Measurements from ENCODE around the gene MYO3B.
"Not testable (repeated sequence)": the region's sequence is repeated elsewhere in the genome, so short reads cannot be mapped to it uniquely, and the experiment has no call there.

The MYO3B gene

GRCh38 chr2:170425281-170425751 is 247.4 kb downstream of the MYO3B start:
- no peak overlapping the region for H3K27ac ChIP-seq
- TF ChIP-seq ZFX (IDR thresholded peaks at IDR 0.05; ENCODE audit: borderline replicate concordance): no peak
- TF ChIP-seq CTCF (IDR thresholded peaks at IDR 0.05): no peak

- H3K27ac ChIP-seq: no peak overlapping the region
- TF ChIP-seq CTCF (IDR thresholded peaks at IDR 0.05) (no peak), ZFX (IDR thresholded peaks at IDR 0.05; ENCODE audit: borderline replicate concordance) (no peak)
These were observed 250.9 kb downstream of the MYO3B start for GRCh38 chr2:170428868-170429267.

- TF ChIP-seq CTCF (IDR thresholded peaks at IDR 0.05): no peak
- TF ChIP-seq ZFX (IDR thresholded peaks at IDR 0.05; ENCODE audit: borderline replicate concordance): no peak
- H3K27ac ChIP-seq: no peak overlapping the region
These were observed 254.9 kb downstream of the MYO3B start for GRCh38 chr2:170432823-170433222.

GRCh38 chr2:170433448-170433847 is 255.5 kb downstream of the MYO3B start:
- H3K27ac ChIP-seq: no peak overlapping the region
- TF ChIP-seq CTCF (IDR thresholded peaks at IDR 0.05) (no peak), ZFX (IDR thresholded peaks at IDR 0.05; ENCODE audit: borderline replicate concordance) (no peak)

- not testable (repeated sequence) for H3K27ac ChIP-seq
These were observed 256.4 kb downstream of the MYO3B start for GRCh38 chr2:170434396-170434795.

- TF ChIP-seq CTCF (IDR thresholded peaks at IDR 0.05) (no peak), ZFX (IDR thresholded peaks at IDR 0.05; ENCODE audit: borderline replicate concordance) (no peak)
- no peak overlapping the region for H3K27ac ChIP-seq
These were observed 257.1 kb downstream of the MYO3B start for GRCh38 chr2:170434900-170435621.

GRCh38 chr2:170436077-170436943 is 258.4 kb downstream of the MYO3B start:
- TF ChIP-seq CTCF (IDR thresholded peaks at IDR 0.05) (no peak), ZFX (IDR thresholded peaks at IDR 0.05; ENCODE audit: borderline replicate concordance) (no peak)
- no peak overlapping the region for H3K27ac ChIP-seq
